A549 treated with Mapracorat at 1 μM for 4 hours (cell line): ENCODE data around the gene KDELR1. TPM values are rescaled to one million over a fixed set of nuclear protein-coding genes. Genes with fewer than 3 reads are reported as not detected.

Source experiments
- total RNA-seq: library from RNA; stranded (reverse); fragments of 200-300 nt; extraction: Qiagen RNA extraction; gene quantifications from 5 replicates; pipeline ENCODE4 v1.2.3, GENCODE V29; 2022

KDELR1 gene
- 356 to 429 TPM (median 400 TPM) in 5 replicates for total RNA-seq

DNA sequence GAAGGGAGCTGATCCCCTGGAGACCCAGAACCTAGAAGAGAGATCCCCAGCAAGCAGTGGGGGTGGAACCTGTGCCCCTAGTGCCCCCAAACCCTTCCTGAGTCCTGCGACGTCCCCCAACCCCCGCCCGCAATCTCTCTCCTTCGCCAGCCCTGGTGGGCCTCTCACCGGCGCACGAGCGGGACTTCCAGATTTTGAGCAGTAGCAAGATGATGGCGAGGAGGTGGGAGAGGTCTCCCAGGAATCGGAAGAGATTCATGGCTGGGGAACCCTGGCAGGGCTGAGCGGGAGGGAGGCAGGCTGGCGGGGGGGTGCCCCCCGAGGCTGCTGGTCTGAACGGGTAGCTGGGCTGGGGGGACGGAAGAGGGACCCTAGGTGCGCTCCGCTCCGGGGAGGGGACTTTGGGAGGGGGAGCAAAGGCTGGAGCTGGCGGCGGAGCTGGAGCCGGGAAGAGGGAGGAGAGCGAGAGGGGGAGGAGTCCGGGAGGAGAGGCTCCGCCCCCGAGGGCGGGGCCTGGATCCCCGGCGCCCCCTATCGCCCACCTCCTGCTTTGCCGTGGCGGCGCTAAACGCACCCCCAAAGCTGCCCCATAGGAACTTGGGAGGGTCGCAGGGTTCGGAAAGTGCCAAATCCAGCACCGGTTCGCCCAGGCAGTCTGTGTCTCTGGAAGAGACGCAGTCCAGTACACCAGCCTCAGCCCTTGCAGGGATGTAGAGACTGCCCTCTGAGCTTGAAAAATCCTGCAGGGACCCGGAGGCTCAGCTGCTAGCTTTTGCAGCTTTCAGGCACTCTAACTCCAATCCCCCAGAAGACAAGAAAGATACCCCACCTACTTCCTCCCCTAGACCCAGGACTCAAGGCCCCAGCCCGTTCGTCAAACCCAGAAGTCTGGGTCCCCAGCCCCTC lies at the start of gene KDELR1:
Gene KDELR1, minus strand, starts transcription at position 452 of the 906 bp plus-strand sequence. Its CDS starts 193 bp downstream, at position 259.

DNA sequence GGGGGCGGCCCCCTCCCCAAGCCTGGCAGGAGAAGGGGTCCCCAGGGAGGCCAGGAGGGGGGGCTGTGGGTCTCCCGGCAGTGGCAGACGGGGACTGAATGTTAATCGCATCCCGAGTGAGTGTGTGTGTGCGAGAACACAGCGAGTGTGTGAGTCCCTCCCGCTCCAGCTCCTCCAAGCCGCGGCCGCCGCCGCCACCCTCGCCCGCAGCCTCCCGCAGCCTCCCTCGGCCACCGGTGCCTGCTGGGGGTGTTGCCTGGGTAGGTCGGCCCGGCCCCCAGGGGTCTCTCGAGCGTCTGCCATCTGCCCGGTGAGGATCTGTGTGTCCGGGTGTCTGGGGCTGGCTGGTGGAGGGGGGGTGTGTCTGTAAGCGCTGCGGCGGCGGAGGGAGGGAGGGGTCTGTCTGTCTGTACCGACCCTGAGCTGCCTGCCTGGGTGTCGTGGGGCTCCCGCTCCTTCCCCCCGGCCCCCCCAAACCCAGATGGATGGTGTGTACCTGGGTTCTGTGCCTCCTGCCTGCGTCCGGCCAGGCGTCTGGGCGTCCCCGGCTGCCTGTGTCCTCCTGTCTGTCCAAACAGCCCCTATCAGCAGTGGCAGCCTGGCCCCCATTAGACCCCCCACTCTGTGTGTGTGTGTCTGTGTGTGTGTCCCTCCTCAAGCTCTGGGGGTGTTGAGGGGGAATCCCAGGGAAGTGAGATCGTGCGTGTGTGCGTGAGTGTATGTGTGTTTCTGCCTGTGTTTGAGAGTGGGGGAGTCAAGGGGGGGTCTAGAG lies 2.4 kb upstream of the KDELR1 start, which contains the start of gene GRIN2D:
Gene GRIN2D, plus strand, starts transcription at position 110 of the 772 bp plus-strand sequence. CDS start 4,725 bp downstream, outside the sequence.

GRCh38 chr19:48363810-48364597 lies 27.3 kb downstream of the KDELR1 start, which contains the start of the genes SYNGR4 and TMEM143:
Gene SYNGR4, plus strand, starts transcription at chr19:48364367. Its CDS starts 1,476 bp downstream, at chr19:48365843.
Gene TMEM143, minus strand, starts transcription at chr19:48363940. Its CDS starts 20 bp downstream, at chr19:48363920.

Other genes with a start within 250 kb of the KDELR1 start
- gene LIG1, start 221.2 kb downstream of the KDELR1 start, total RNA-seq: 58.9 to 76.8 TPM (median 62.7 TPM) in 5 replicates
- 4.9 to 7.0 TPM (median 7.0 TPM) in 5 replicates for gene ZSWIM9, start 220.9 kb downstream of the KDELR1 start, total RNA-seq
- gene CARD8, start 135.6 kb downstream of the KDELR1 start, total RNA-seq: 13.6 to 17.6 TPM (median 16.6 TPM) in 5 replicates
- gene ZNF114, start 121.5 kb downstream of the KDELR1 start, total RNA-seq: 7.2 to 8.4 TPM (median 7.5 TPM) in 5 replicates
- 431 to 510 TPM (median 452 TPM) in 5 replicates for gene EMP3, start 66.0 kb downstream of the KDELR1 start, total RNA-seq
- 2.4 to 6.2 TPM (median 3.8 TPM) in 5 replicates for gene TMEM143, start 27.6 kb downstream of the KDELR1 start, total RNA-seq
- gene SYNGR4, start 27.2 kb downstream of the KDELR1 start, total RNA-seq: 2.1 to 4.6 TPM (median 2.9 TPM) in 5 replicates
- 5.5 to 9.7 TPM (median 8.9 TPM) in 5 replicates for gene GRIN2D, start 2.1 kb upstream of the KDELR1 start, total RNA-seq
- 97.2 to 126 TPM (median 111 TPM) in 5 replicates for gene GRWD1, start 54.4 kb upstream of the KDELR1 start, total RNA-seq
- 0.77 to 2.1 TPM (median 1.1 TPM) in 5 replicates for gene KCNJ14, start 64.0 kb upstream of the KDELR1 start, total RNA-seq
- 55.3 to 69.3 TPM (median 62.3 TPM) in 5 replicates for gene CYTH2, start 77.8 kb upstream of the KDELR1 start, total RNA-seq
- 2.1 to 5.4 TPM (median 4.9 TPM) in 5 replicates for gene LMTK3, start 120.3 kb upstream of the KDELR1 start, total RNA-seq
- gene SULT2B1, start 160.6 kb upstream of the KDELR1 start, total RNA-seq: 14.1 to 18.6 TPM (median 16.0 TPM) in 5 replicates
- gene SPACA4, start 215.2 kb upstream of the KDELR1 start, total RNA-seq: not detected in 5 replicates
- 0.14 to 0.42 TPM (median 0.22 TPM) in 5 replicates for gene FAM83E, start 223.5 kb upstream of the KDELR1 start, total RNA-seq
- 3,098 to 3,568 TPM (median 3,229 TPM) in 5 replicates for gene RPL18, start 227.6 kb upstream of the KDELR1 start, total RNA-seq
- gene SPHK2, start 228.0 kb upstream of the KDELR1 start, total RNA-seq: 10.0 to 16.5 TPM (median 13.6 TPM) in 5 replicates
- gene DBP, start 245.8 kb upstream of the KDELR1 start, total RNA-seq: 1.0 to 2.9 TPM (median 2.5 TPM) in 5 replicates